HUES48 (cell line): ENCODE measurements around the gene DYNLT4.
"Not testable (repeated sequence)": the region's sequence is repeated elsewhere in the genome, so short reads cannot be mapped to it uniquely, and the experiment has no call there.

ENCODE experiments used
- H3K27ac ChIP-seq: one replicate; pipeline ENCODE4 v1.7.0; 2013; ENCODE audit warnings: low read depth, low read length, inconsistent platforms
- H3K27me3 ChIP-seq: 2 replicates; pipeline ENCODE4 v1.6.1; 2013; ENCODE audit warnings: mild to moderate bottlenecking, low read length; ENCODE audit not compliant: control insufficient read depth, insufficient read depth
- H3K36me3 ChIP-seq: 2 replicates; pipeline ENCODE4 v1.6.1; 2013; ENCODE audit warnings: low read length; ENCODE audit not compliant: control insufficient read depth, insufficient read depth
- H3K4me1 ChIP-seq: 2 replicates; pipeline ENCODE4 v1.6.1; 2013; ENCODE audit warnings: mild to moderate bottlenecking, low read length; ENCODE audit not compliant: control insufficient read depth, insufficient read depth
- H3K4me3 ChIP-seq: 2 replicates; pipeline ENCODE4 v1.5.1; 2013; ENCODE audit warnings: mild to moderate bottlenecking, low read depth, low read length
- H3K9ac ChIP-seq: 2 replicates; pipeline ENCODE4 v1.6.1; 2013; ENCODE audit warnings: mild to moderate bottlenecking, low read depth, low read length, moderate library complexity
- H3K9me3 ChIP-seq: 2 replicates; pipeline ENCODE4 v1.6.1; 2013; ENCODE audit warnings: low read length; ENCODE audit not compliant: control insufficient read depth, insufficient read depth

Gene DYNLT4

DNA sequence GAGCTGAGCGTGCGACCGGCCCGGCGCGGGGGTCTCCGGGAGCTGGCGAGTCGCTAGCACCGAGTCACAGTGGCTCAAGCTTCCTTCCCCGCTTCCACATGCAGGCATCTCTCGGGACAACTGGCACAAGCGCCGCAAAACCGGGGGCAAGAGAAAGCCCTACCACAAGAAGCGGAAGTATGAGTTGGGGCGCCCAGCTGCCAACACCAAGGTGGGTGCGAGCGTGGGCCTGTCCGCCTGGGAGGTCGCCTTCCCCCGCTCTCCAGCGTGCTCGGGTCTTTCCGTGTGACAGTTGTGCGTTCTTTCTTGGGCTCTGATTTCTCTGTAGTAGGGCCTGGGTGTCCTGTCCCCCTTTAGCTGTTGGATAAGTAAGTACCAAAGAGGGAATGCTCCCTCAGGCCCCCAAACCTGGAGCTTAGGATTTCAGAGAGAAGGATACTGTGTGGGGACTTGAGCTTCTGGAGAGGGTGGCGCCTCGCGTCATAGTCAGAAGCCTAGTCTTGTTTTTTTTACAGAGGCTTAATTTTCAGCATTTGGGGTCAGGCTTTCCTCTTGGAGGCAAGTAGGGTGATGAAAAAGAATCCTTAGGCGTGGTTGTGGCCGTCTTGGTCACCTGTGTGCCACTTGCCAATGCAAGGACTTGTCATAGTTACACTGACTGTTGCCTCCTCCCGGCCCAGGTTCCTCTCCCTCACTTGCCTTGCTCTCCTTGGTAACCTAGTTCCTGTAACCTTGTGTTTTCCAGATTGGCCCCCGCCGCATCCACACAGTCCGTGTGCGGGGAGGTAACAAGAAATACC is 31.0 kb downstream of the DYNLT4 start:
- Histone ChIP-seq H3K27me3 (no peaks in the 10 kb centered on the region), H3K36me3 (peaks cover 45% of the 10 kb centered on the region), H3K27ac (peak overlapping the region; percentile 95), H3K4me3 (peak overlapping the region; percentile 97), H3K4me1 (no peaks in the 10 kb centered on the region), H3K9me3 (no peaks in the 10 kb centered on the region), H3K9ac (peak overlapping the region; percentile 99)

DNA sequence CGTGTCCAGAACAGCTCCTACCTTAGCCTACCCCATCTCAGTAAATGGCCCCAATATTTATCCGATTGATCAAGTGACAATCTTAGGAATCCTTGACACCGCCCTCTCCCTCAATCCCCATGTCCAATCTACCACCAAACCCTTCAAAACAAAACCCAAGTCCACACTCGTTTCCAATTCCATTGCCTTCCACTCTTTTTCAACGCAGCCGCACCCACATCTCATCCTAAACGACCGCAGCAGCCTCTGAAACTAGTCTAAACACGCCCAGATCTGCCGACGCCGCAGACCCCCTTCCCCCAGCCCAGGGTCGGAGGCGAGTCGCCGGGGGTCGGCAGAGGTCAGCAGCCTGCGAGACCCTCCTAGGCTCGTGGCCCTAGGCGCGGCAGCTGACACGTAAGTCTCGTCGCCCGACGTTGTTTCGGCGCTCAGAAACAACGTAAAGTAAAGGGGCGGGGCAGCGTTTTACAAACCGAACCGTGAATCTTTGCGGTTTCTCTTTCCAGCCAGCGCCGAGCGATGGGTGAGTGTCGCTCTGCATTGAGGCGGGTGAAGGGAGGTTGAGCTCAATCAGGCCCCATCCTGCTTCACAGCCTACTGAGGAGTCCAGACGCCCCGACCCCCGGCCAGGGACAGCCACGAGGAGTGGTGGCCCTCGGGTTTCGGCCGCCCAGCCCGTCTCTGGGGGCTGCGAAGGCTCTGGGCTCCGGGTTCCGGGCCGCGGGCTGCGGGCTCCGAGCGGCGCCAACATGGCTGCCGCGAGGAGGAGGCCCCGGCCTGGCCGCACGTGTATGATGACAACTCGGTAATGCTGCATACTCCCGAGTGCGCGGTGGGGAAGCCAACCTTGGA is 31.8 kb downstream of the DYNLT4 start, which contains the start of gene RPS8:
Gene RPS8, plus strand, starts transcription at position 463 of the 852 bp plus-strand sequence. Its CDS starts 57 bp downstream, at position 520.
- Histone ChIP-seq H3K9ac (peak within 1 kb of the TSS; percentile 99), H3K4me3 (peak within 1 kb of the TSS; percentile 97), H3K4me1 (no peaks in the 10 kb centered on the region), H3K36me3 (peaks cover 42% of the 10 kb centered on the region), H3K27me3 (no peaks in the 10 kb centered on the region), H3K9me3 (no peaks in the 10 kb centered on the region), H3K27ac (peak within 1 kb of the TSS; percentile 95)

DNA sequence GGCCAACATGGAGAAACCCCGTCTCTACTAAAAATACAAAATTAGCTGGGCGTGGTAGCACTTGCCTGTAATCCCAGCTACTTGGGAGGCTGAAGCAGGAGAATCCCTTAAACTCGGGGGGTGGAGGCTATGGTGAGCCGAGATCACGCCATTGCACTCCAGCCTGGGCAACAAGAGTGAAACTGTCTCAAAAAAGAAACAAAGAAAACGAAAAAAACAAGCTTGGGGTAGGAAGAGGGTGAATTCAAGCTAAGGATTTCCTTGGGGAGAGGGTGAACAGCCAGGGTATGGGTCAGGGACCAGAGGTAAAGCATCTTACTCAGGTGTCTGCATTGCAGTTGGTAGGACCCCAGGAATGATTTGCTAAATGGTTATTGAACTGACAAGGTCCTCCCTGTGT is 40.7 kb downstream of the DYNLT4 start:
- not testable (repeated sequence) for H3K4me1 ChIP-seq, H3K27ac ChIP-seq, H3K4me3 ChIP-seq, H3K27me3 ChIP-seq, H3K9ac ChIP-seq, H3K9me3 ChIP-seq
- H3K36me3 ChIP-seq = peaks cover 64% of the 10 kb centered on the region

GRCh38 chr1:44760876-44761275 is 46.3 kb downstream of the DYNLT4 start:
- H3K9ac ChIP-seq = no peak overlapping the region
- no peaks in the 10 kb centered on the region for H3K9me3 ChIP-seq
- H3K36me3 ChIP-seq = peaks cover 98% of the 10 kb centered on the region
- H3K27ac ChIP-seq = no peak overlapping the region
- H3K27me3 ChIP-seq = no peaks in the 10 kb centered on the region
- H3K4me3 ChIP-seq = no peak overlapping the region
- H3K4me1 ChIP-seq = no peaks in the 10 kb centered on the region

DNA sequence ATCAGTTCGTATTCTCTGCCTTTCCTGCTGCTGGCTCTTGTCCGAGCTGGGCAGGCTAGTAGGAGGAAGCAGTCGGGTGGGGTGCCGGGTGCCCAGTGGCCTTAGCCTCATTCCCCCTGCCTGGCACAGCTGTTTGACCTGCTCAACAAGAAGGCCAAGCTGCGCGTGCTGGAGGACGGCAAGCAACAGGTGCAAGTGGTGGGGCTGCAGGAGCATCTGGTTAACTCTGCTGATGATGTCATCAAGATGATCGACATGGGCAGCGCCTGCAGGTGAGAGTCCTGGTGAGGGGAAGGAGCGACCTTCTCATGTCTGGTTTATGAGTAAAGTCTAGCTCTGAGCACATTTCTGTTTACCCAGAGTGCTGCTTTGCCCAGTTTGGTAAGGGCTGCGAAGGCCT is 48.1 kb downstream of the DYNLT4 start:
- no peak overlapping the region for H3K27ac ChIP-seq
- no peaks in the 10 kb centered on the region for H3K27me3 ChIP-seq
- H3K9ac ChIP-seq = no peak overlapping the region
- no peaks in the 10 kb centered on the region for H3K4me1 ChIP-seq
- H3K36me3 ChIP-seq = peaks cover 97% of the 10 kb centered on the region
- H3K9me3 ChIP-seq = no peaks in the 10 kb centered on the region
- H3K4me3 ChIP-seq = no peak overlapping the region

GRCh38 chr1:44757420-44757819 is 49.7 kb downstream of the DYNLT4 start:
- H3K36me3 ChIP-seq = peaks cover 97% of the 10 kb centered on the region
- no peaks in the 10 kb centered on the region for H3K27me3 ChIP-seq
- H3K4me1 ChIP-seq = no peaks in the 10 kb centered on the region
- no peak overlapping the region for H3K4me3 ChIP-seq
- no peak overlapping the region for H3K9ac ChIP-seq
- H3K9me3 ChIP-seq = no peaks in the 10 kb centered on the region
- H3K27ac ChIP-seq = no peak overlapping the region
